HG03575 (cell line): ENCODE measurements around the gene LRRC74A.
"Not testable (repeated sequence)": the region's sequence is repeated elsewhere in the genome, so short reads cannot be mapped to it uniquely, and the experiment has no call there.

Source experiments
- ATAC-seq: cut with Tn5 transposase; IDR thresholded peaks from one replicate; pipeline ENCODE4 v1.9.1; 2021; ENCODE audit not compliant: unreplicated experiment, insufficient number of reproducible peaks, low FRiP score; ENCODE audit errors: extremely low read depth

Gene LRRC74A

GRCh38 chr14:76880449-76880848 lies 54.2 kb downstream of the LRRC74A start:
- no peak for ATAC-seq

- no peak for ATAC-seq
Measured at GRCh38 chr14:76881348-76881747, 55.1 kb downstream of the LRRC74A start.

- no peak for ATAC-seq
Measured at GRCh38 chr14:76882651-76883050, 56.4 kb downstream of the LRRC74A start.

GRCh38 chr14:76883447-76883846 lies 57.2 kb downstream of the LRRC74A start:
- no peak for ATAC-seq

GRCh38 chr14:76884394-76884793 lies 58.2 kb downstream of the LRRC74A start:
- ATAC-seq, result no peak

- no peak for ATAC-seq
Measured at GRCh38 chr14:76884853-76885276, 58.7 kb downstream of the LRRC74A start.

GRCh38 chr14:76887191-76887590 lies 61.0 kb downstream of the LRRC74A start:
- no peak for ATAC-seq

GRCh38 chr14:76891391-76891790 lies 65.2 kb downstream of the LRRC74A start:
- no peak for ATAC-seq

GRCh38 chr14:76894308-76894707 lies 68.1 kb downstream of the LRRC74A start:
- ATAC-seq, result no peak

- ATAC-seq, result not testable (repeated sequence)
Measured at GRCh38 chr14:76898006-76898405, 71.8 kb downstream of the LRRC74A start.

- no peak for ATAC-seq
Measured at GRCh38 chr14:76900682-76901081, 74.5 kb downstream of the LRRC74A start.

GRCh38 chr14:76901171-76902055 lies 75.2 kb downstream of the LRRC74A start:
- no peak for ATAC-seq

GRCh38 chr14:76902591-76902990 lies 76.4 kb downstream of the LRRC74A start:
- ATAC-seq, result no peak

- ATAC-seq, result no peak
Measured at GRCh38 chr14:76904100-76904739, 78.0 kb downstream of the LRRC74A start.

GRCh38 chr14:76904740-76905569 lies 78.7 kb downstream of the LRRC74A start:
- no peak for ATAC-seq

- no peak for ATAC-seq
Measured at GRCh38 chr14:76908834-76909233, 82.6 kb downstream of the LRRC74A start.

- no peak for ATAC-seq
Measured at GRCh38 chr14:76909266-76909665, 83.1 kb downstream of the LRRC74A start.

GRCh38 chr14:76910371-76910890 lies 84.2 kb downstream of the LRRC74A start:
- ATAC-seq, result no peak

- no peak for ATAC-seq
Measured at GRCh38 chr14:76911473-76911872, 85.3 kb downstream of the LRRC74A start.
